Gastroesophageal sphincter (tissue), 4 donors: ENCODE results near the gene PLEKHA1. TPM values are rescaled to one million over a fixed set of nuclear protein-coding genes. Genes with fewer than 3 reads are reported as not detected.
A peak's percentile ranks its signal among the peaks of the same experiment; 100 is the strongest.

Source experiments
- ATAC-seq: fragments of 150-250 bp; one replicate; pipeline ENCODE4 v1.9.1; 2016; ENCODE audit warnings: mild to moderate bottlenecking, moderate library complexity
- H3K27ac ChIP-seq, 4 donors: fragments of 200-600 bp; sonication (generic) in 3 of 4; 1 replicate in 3 of 4; 2 replicates in 1 of 4; pipeline ENCODE4 v1.5.1; 2016 to 2019
- H3K27me3 ChIP-seq: fragments of 200-600 bp; sonication (generic); one replicate; pipeline ENCODE4 v1.5.1; 2019
- H3K36me3 ChIP-seq, 2 donors: fragments of 200-600 bp; sonication (generic); one replicate each; pipeline ENCODE4 v1.5.1; 2019; ENCODE audit warnings: control low read depth in 1 of 2
- H3K4me1 ChIP-seq, 3 donors: fragments of 200-600 bp; sonication (generic); 1 replicate in 2 of 3; 2 replicates in 1 of 3; pipeline ENCODE4 v1.5.1; 2016 to 2019; ENCODE audit warnings: control low read depth in 2 of 3
- H3K4me3 ChIP-seq, 2 donors: fragments of 200-600 bp; sonication (generic); one replicate each; pipeline ENCODE4 v1.5.1; 2019; ENCODE audit warnings: mild to moderate bottlenecking in 1 of 2, moderate library complexity in 1 of 2
- H3K9me3 ChIP-seq, 3 donors: fragments of 200-600 bp; sonication (generic); one replicate each; pipeline ENCODE4 v1.5.1; 2017 to 2019; ENCODE audit warnings: control low read depth in 2 of 3
- EP300 ChIP-seq: sonication (generic); formaldehyde crosslinking; IDR thresholded peaks from one replicate; pipeline ENCODE4 v1.6.1; 2017; ENCODE audit warnings: antibody characterized with exemption, mild to moderate bottlenecking
- POLR2A ChIP-seq, 2 donors: fragments of 450-650 bp; IDR thresholded peaks; one replicate each; pipeline ENCODE4 v1.6.1; 2017; ENCODE audit warnings: antibody characterized with exemption in 2 of 2, mild to moderate bottlenecking in 2 of 2, moderate library complexity in 1 of 2
- POLR2AphosphoS5 ChIP-seq: sonication (generic); formaldehyde crosslinking; IDR thresholded peaks from one replicate; pipeline ENCODE4 v1.6.1; 2017; ENCODE audit warnings: antibody characterized with exemption
- WGBS, 2 donors: methylation state at CpG; one replicate each; pipeline ENCODE4 v1.1.5; 2018; ENCODE audit warnings: low coverage in 1 of 2; 5-methylcytosine and 5-hydroxymethylcytosine counted together
- total RNA-seq, 4 donors: library from RNA; depleted of rRNA; stranded (reverse); fragments of >200 nt; gene quantifications; one replicate each; pipeline ENCODE4 v1.1.0, GENCODE V29; 2016
- TF ChIP-seq, protein P1 (sequence below), 4 experiments: fragments of 200-600 bp in 2 of 4; fragments of 450-650 bp in 2 of 4; sonication (generic) in 1 of 4; IDR thresholded peaks; one replicate each; pipeline ENCODE4 v1.5.1; 2017 to 2019; ENCODE audit warnings: antibody characterized with exemption in 4 of 4, mild to moderate bottlenecking in 2 of 4, moderate library complexity in 2 of 4

PLEKHA1 gene
- total RNA-seq, 4 donors from 2014 or later, result 62.1 to 125 (median 93.8) TPM

DNA sequence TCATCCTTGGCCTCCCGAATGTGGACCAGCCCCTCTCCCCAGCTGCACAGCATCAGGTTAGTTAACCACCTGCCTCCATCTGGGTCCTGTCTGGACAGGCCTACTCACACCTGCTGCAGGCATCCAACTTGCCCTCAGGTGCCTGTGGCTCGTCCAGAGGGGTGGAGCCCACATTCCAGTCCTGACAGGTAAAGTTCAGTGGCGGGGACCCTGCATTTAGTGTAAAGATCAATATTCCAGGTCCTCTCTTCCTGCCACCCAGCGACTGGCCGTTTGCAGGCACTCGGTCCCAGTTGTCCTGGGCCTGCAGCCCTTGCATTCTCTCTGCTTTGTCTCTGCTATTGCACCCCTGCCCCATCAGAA is 101.8 kb downstream of the PLEKHA1 start:
- WGBS, 2 donors, result 94% methylated on average over 4 of the region's 6 CpGs; no CpG with 5 or more reads in 1 of the 2 donors
- no peak for ATAC-seq
- TF ChIP-seq, protein P1, sequence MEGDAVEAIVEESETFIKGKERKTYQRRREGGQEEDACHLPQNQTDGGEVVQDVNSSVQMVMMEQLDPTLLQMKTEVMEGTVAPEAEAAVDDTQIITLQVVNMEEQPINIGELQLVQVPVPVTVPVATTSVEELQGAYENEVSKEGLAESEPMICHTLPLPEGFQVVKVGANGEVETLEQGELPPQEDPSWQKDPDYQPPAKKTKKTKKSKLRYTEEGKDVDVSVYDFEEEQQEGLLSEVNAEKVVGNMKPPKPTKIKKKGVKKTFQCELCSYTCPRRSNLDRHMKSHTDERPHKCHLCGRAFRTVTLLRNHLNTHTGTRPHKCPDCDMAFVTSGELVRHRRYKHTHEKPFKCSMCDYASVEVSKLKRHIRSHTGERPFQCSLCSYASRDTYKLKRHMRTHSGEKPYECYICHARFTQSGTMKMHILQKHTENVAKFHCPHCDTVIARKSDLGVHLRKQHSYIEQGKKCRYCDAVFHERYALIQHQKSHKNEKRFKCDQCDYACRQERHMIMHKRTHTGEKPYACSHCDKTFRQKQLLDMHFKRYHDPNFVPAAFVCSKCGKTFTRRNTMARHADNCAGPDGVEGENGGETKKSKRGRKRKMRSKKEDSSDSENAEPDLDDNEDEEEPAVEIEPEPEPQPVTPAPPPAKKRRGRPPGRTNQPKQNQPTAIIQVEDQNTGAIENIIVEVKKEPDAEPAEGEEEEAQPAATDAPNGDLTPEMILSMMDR (IDR thresholded peaks at IDR 0.05), result no peak
- TF ChIP-seq EP300 (no peak), POLR2A (IDR thresholded peaks at IDR 0.05) (no peak), POLR2AphosphoS5 (no peak)
- H3K9me3 ChIP-seq, result no peaks in the 10 kb centered on the region
- H3K36me3 ChIP-seq, result no peaks in the 10 kb centered on the region
- H3K27me3 ChIP-seq, result no peaks in the 10 kb centered on the region
- H3K27ac ChIP-seq, result peak overlapping the region in 2 of 4 donors; percentile 59 to 67
- peaks cover 0 to 61% (median 24%) of the 10 kb centered on the region in 3 donors for H3K4me1 ChIP-seq
- H3K4me3 ChIP-seq, result no peak overlapping the region

DNA sequence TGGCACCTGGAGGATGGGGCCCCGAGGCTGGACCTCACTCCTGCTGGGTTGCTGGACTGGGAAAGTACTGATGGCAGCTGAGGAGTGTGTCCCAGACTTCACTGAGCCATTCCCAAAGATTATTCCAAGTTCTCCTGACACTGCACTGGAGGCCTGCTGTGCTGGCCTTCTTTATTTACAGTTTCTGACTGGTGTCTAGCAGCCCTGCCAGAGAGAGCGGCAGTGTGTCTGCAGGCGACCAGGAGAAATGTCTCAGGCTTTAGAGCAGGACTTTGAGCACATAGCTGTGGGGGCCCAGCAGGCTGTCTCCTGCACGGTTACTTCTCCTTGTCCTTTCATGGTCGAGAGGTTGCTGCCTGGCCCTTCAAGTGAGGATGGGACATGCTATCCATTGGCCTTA is 102.9 kb downstream of the PLEKHA1 start:
- Histone ChIP-seq H3K9me3 (no peaks in the 10 kb centered on the region), H3K4me1 (peaks cover 0 to 61% (median 24%) of the 10 kb centered on the region in 3 donors), H3K27ac (peak overlapping the region in 2 of 4 donors; percentile 13 to 40), H3K4me3 (no peak overlapping the region), H3K27me3 (no peaks in the 10 kb centered on the region), H3K36me3 (no peaks in the 10 kb centered on the region)
- 70% methylated on average over 2 of the region's 5 CpGs; no CpG with 5 or more reads in 1 of the 2 donors for WGBS, 2 donors
- no peak for ATAC-seq
- TF ChIP-seq EP300 (no peak), POLR2AphosphoS5 (no peak), POLR2A (IDR thresholded peaks at IDR 0.05) (no peak)
- TF ChIP-seq, protein P1 (IDR thresholded peaks at IDR 0.05), result no peak

DNA sequence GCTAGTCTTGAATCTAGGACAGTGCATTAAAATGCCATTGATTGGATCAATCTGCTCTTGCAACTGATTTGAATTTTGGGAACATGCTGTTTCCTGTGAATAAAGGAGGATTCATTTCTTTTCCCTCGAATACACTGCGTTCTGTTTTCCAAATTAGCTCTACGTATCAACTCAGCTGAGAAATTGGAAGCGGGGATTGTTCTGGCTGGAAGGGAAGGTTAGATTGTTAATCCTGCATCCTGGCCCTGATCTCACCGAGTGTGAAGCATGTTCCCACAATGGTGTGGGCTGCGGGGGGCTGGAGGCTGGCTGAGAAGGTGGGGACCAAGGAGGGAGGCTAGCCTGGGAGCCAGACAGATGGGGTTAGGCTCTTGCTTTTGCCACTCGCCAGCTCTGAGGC is 104.5 kb downstream of the PLEKHA1 start:
- 70 to 100% methylated on average over 2 to 5 of the region's 7 CpGs for WGBS, 2 donors
- peaks cover 0 to 56% (median 23%) of the 10 kb centered on the region in 3 donors for H3K4me1 ChIP-seq
- H3K4me3 ChIP-seq, result no peak overlapping the region
- no peaks in the 10 kb centered on the region for H3K36me3 ChIP-seq
- no peak for TF ChIP-seq POLR2A (IDR thresholded peaks at IDR 0.05)
- no peak for TF ChIP-seq EP300
- TF ChIP-seq POLR2AphosphoS5, result peak; percentile 18
- no peak for ATAC-seq
- H3K27ac ChIP-seq, result peak overlapping the region in 3 of 4 donors; percentile 23 to 30 (median 29)
- H3K9me3 ChIP-seq, result no peaks in the 10 kb centered on the region
- no peaks in the 10 kb centered on the region for H3K27me3 ChIP-seq

DNA sequence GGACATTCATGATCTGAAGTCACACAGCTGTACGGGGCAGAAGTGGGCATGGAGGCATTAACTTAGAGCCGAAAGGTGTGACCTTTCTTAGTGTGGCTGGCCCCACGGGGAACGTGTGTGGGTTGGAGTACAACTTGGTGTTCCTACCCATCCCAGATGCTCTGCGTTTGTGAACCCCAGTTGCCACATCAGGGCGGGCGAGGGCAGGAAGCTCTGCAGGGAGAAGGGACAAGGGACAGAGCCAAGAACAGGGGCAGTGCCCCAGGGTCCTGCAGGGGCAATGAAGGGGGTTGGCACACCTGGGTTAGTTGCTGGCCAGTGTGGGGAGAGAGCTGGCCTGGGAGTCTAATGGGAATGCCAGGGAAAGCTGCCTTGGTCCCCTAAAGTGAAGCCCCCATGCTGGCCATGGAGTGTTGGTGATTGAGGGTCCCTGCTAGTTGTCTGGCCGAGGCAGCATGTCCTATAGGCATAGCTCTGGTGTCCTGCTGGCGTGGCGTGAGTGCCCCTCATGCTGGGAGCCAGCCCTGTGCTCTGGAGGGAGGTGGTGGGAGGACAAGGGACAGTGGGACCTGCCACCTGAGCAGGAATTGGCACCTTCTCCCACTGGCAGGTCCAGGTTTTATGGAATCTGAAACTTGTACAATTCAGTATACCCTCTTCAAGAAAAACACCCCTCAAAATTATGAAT is 105.8 kb downstream of the PLEKHA1 start:
- 100% methylated on average over 1 of the region's 10 CpGs for WGBS, 2 donors
- ATAC-seq, result no peak
- peak overlapping the region in 2 of 4 donors; percentile 6 to 30 for H3K27ac ChIP-seq
- no peaks in the 10 kb centered on the region for H3K27me3 ChIP-seq
- TF ChIP-seq POLR2AphosphoS5, result no peak
- no peak for TF ChIP-seq EP300
- no peak for TF ChIP-seq POLR2A (IDR thresholded peaks at IDR 0.05)
- TF ChIP-seq, protein P1 (IDR thresholded peaks at IDR 0.05), result no peak
- peaks cover under 1 to 50% (median 15%) of the 10 kb centered on the region in 3 donors for H3K4me1 ChIP-seq
- no peaks in the 10 kb centered on the region for H3K36me3 ChIP-seq
- H3K4me3 ChIP-seq, result no peak overlapping the region
- H3K9me3 ChIP-seq, result no peaks in the 10 kb centered on the region

DNA sequence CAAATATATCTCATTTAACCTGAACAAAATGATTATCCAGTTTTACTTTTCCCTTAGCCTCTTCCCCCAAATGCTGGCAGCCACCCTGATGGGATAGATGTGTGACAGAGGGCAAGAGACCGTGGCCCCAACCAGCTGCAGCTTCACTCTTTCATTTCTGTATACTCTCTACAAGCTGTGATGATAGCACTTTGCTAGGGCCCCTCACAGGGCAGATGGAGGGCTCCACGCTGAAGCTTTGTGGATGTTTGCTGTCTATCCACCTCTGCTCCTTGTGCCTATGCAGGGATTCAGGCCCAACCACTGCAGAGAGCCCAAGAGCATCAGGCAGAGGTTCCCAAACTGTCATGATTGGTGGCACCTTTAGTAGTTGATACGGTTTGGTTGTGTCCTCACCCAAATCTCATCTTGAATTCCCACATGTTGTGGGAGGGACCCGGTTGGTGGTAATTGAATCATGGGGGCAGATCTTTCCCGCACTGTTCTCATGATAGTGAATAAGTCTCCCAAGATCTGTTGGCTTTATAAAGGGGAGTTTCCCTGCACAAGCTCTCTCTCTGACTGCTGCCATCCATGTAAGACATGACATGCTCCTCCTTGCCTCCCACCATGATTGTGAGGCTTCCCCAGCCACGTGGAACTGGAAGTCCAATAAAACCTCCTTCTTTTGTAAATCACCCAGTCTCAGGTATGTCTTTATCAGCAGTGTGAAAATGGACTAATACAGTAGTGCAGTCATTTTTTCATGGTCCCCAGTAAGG is 107.0 kb downstream of the PLEKHA1 start:
- Histone ChIP-seq H3K36me3 (no peaks in the 10 kb centered on the region), H3K4me1 (peaks cover 8 to 50% (median 15%) of the 10 kb centered on the region in 3 donors), H3K27ac (no peak overlapping the region), H3K27me3 (no peaks in the 10 kb centered on the region), H3K4me3 (no peak overlapping the region), H3K9me3 (no peaks in the 10 kb centered on the region)
- TF ChIP-seq, protein P1 (IDR thresholded peaks at IDR 0.05), result no peak
- no peak for TF ChIP-seq POLR2AphosphoS5
- no peak for TF ChIP-seq EP300
- TF ChIP-seq POLR2A (IDR thresholded peaks at IDR 0.05), result no peak
- 83 to 100% methylated on average over 2 of the region's 6 CpGs for WGBS, 2 donors
- no peak for ATAC-seq
